Gastrocnemius medialis (tissue), 4 donors: ENCODE data around the gene FBN2. TPM values are rescaled to one million over a fixed set of nuclear protein-coding genes. Genes with fewer than 3 reads are reported as not detected.

Experiments
- ATAC-seq, 2 donors: fragments of 150-250 bp; one replicate each; pipeline ENCODE4 v1.9.1; 2016
- DNase-seq, 2 donors: peaks; one replicate each; pipeline ENCODE4 v3.0.0-alpha.2; 2019
- H3K27ac ChIP-seq, 4 donors: fragments of 200-600 bp; sonication (generic); 1 replicate in 1 of 4; 2 replicates in 3 of 4; pipeline ENCODE4 v1.5.1; 2016 to 2018; ENCODE audit warnings: mild to moderate bottlenecking in 2 of 4, moderate library complexity in 1 of 4
- H3K27me3 ChIP-seq, 3 donors: fragments of 200-600 bp; sonication (generic) in 2 of 3; 1 replicate in 1 of 3; 2 replicates in 2 of 3; pipeline versions ENCODE4 v1.5.1 to v1.6.0; 2016 to 2019; ENCODE audit warnings: mild to moderate bottlenecking in 1 of 3, moderate library complexity in 1 of 3
- H3K36me3 ChIP-seq, 2 donors: fragments of 200-600 bp; sonication (generic) in 1 of 2; one replicate each; pipeline ENCODE4 v1.5.1; 2017 to 2018
- H3K4me1 ChIP-seq, 2 donors: fragments of 200-600 bp; sonication (generic) in 1 of 2; one replicate each; pipeline ENCODE4 v1.5.1; 2016 to 2017; ENCODE audit warnings: mild to moderate bottlenecking in 2 of 2
- H3K4me3 ChIP-seq, 4 donors: fragments of 200-600 bp; sonication (generic) in 3 of 4; 1 replicate in 1 of 4; 2 replicates in 3 of 4; pipeline ENCODE4 v1.5.1; 2016 to 2019; ENCODE audit warnings: mild to moderate bottlenecking in 2 of 4
- H3K9me3 ChIP-seq, 3 donors: fragments of 200-600 bp; sonication (generic) in 2 of 3; 1 replicate in 1 of 3; 2 replicates in 2 of 3; pipeline ENCODE4 v1.5.1; 2016 to 2019
- POLR2A ChIP-seq, 2 donors: fragments of 450-650 bp; IDR thresholded peaks; one replicate each; pipeline ENCODE4 v1.6.1; 2017; ENCODE audit warnings: antibody characterized with exemption in 2 of 2, mild to moderate bottlenecking in 2 of 2, moderate library complexity in 2 of 2
- in situ Hi-C, 4 donors: fragments of 200-750 bp; cut with MboI; loops; one replicate each; pipeline versions ENCODE4 v1.15.0 to v1.8.0; 2017; ENCODE audit warnings: low sequenced_read_pairs in 4 of 4
- intact Hi-C: fragments of 100-400 bp; cut with DNase I; formaldehyde crosslinking; loops from one replicate; pipeline ENCODE4 v1.15.1; 2023; ENCODE audit warnings: low total_unique reads
- total RNA-seq, 4 donors: library from RNA; depleted of rRNA; stranded (reverse); fragments of >200 nt; gene quantifications; one replicate each; pipeline versions ENCODE4 v1.1.0 to v1.2.3, GENCODE V29; 2016
- TF ChIP-seq, protein P1 (sequence below), 5 experiments: fragments of 450-650 bp in 3 of 5; fragments of 200-600 bp in 2 of 5; sonication (generic) in 2 of 5; IDR thresholded peaks in 4 of 5; conservative IDR thresholded peaks in 1 of 5; 1 replicate in 4 of 5; 2 replicates in 1 of 5; pipeline ENCODE4 v1.5.1; 2016 to 2019; ENCODE audit warnings: antibody characterized with exemption in 5 of 5, mild to moderate bottlenecking in 3 of 5, moderate library complexity in 3 of 5

Gene FBN2
- total RNA-seq, 4 donors from 2014 or later = 0.07 to 0.20 TPM; not detected in 2

DNA sequence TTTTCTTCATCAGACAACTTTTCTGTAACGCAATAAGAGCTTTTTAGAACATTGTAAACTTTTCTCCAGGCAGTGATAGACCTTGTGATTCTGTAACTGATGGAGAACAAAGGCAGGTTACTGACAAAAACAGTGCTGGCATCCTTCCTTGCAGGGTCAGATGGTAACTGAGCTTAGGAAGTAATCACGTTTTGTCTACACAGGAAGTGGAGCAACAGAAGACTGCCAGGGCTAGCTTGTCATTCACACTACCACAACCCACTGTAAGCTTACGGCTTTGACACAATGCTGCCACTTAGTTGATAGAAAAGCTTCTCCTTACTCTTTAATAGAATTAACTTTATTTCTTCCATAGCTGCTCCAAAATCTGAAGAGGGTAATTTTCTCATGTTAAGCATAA is 46.8 kb downstream of the FBN2 start:
- Histone ChIP-seq H3K36me3 (no peaks in the 10 kb centered on the region), H3K4me3 (no peak overlapping the region), H3K4me1 (no peaks in the 10 kb centered on the region), H3K9me3 (no peaks in the 10 kb centered on the region), H3K27me3 (no peaks in the 10 kb centered on the region), H3K27ac (no peak overlapping the region)
- no peak for DNase-seq
- in situ Hi-C loops (loop anchor here in 1 of 4 donors (5.0 kb wide), 1 partner anchor 279 kb away; no protein-coding TSS in a partner anchor), intact Hi-C loops (no loop called here)
- ATAC-seq = no peak
- TF ChIP-seq, protein P1, sequence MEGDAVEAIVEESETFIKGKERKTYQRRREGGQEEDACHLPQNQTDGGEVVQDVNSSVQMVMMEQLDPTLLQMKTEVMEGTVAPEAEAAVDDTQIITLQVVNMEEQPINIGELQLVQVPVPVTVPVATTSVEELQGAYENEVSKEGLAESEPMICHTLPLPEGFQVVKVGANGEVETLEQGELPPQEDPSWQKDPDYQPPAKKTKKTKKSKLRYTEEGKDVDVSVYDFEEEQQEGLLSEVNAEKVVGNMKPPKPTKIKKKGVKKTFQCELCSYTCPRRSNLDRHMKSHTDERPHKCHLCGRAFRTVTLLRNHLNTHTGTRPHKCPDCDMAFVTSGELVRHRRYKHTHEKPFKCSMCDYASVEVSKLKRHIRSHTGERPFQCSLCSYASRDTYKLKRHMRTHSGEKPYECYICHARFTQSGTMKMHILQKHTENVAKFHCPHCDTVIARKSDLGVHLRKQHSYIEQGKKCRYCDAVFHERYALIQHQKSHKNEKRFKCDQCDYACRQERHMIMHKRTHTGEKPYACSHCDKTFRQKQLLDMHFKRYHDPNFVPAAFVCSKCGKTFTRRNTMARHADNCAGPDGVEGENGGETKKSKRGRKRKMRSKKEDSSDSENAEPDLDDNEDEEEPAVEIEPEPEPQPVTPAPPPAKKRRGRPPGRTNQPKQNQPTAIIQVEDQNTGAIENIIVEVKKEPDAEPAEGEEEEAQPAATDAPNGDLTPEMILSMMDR (IDR thresholded peaks at IDR 0.05 in 4 of 5, conservative IDR thresholded peaks at IDR 0.05 in 1 of 5) = no peak
- TF ChIP-seq POLR2A (IDR thresholded peaks at IDR 0.05) = no peak

DNA sequence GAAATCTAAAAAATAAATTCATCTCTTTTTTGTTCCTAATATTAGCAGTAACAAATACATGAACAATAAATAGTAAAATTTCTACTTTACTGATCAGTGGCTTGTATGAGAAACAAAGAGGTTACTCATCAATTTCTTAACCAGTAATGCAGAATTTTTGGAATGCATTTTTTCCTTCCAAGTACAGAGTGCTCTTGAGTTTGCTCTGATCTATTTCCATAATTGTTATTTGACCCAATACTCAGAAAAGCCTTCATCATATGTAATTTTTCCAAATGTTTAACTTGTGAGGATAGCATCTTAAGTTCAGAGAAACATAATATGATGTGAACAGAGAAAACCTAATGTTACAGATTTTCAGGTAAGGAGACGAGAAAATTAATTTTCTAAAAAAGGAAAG is 47.3 kb downstream of the FBN2 start:
- no peak for ATAC-seq
- Histone ChIP-seq H3K4me3 (no peak overlapping the region), H3K9me3 (no peaks in the 10 kb centered on the region), H3K27ac (no peak overlapping the region), H3K27me3 (no peaks in the 10 kb centered on the region), H3K36me3 (no peaks in the 10 kb centered on the region), H3K4me1 (no peaks in the 10 kb centered on the region)
- no peak for DNase-seq
- TF ChIP-seq, protein P1 (IDR thresholded peaks at IDR 0.05 in 4 of 5, conservative IDR thresholded peaks at IDR 0.05 in 1 of 5) = no peak
- no peak for TF ChIP-seq POLR2A (IDR thresholded peaks at IDR 0.05)
- intact Hi-C loops = no loop called here
- in situ Hi-C loops = loop anchor here in 1 of 4 donors (5.0 kb wide), 1 partner anchor 278 kb away; no protein-coding TSS in a partner anchor

DNA sequence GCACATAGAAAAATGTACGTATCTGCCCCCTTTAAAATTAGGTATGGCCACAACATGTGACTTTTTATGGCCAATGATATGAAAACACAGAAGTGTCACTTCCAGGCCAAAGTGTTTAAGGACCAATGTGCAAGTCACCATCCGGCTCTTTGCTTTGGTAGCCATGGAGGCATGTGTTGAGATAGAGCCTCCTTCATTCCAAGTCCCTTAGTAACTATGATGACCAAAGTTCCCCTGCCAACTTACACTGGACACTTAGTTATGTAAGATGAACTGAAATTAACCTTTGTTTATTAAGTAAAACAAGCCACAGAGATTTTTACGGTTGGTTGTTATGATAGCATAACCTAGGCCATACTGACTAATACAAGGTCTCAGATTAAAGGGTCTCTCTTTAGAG is 51.0 kb downstream of the FBN2 start:
- no peak for TF ChIP-seq POLR2A (IDR thresholded peaks at IDR 0.05)
- TF ChIP-seq, protein P1 (IDR thresholded peaks at IDR 0.05 in 4 of 5, conservative IDR thresholded peaks at IDR 0.05 in 1 of 5) = no peak
- no peak for ATAC-seq
- no peak for DNase-seq
- intact Hi-C loops = no loop called here
- no peaks in the 10 kb centered on the region for H3K36me3 ChIP-seq
- H3K27ac ChIP-seq = no peak overlapping the region
- no peaks in the 10 kb centered on the region for H3K9me3 ChIP-seq
- no peak overlapping the region for H3K4me3 ChIP-seq
- in situ Hi-C loops = no loop called here
- H3K27me3 ChIP-seq = no peaks in the 10 kb centered on the region
- no peaks in the 10 kb centered on the region for H3K4me1 ChIP-seq

DNA sequence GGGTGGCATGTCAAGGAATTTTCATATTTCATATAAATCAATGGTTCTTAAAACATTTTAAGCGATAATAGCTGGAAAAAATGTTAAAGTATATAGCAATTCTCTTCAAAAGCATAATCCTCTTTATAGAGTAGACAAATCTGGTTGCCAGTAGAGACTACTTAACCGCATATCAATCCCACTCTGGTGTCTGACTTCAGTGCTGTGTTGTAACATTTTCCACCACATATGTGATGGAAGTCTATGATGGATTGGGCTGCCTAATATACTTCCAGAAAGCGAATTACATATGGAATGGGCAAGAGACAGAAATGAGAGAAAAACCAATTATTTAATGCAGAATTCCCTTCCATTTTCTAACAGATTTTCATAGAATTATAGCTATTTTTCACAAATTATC is 54.3 kb downstream of the FBN2 start:
- in situ Hi-C loops = no loop called here

More for the DNA sequence above, 54.3 kb downstream of the FBN2 start:
- Histone ChIP-seq H3K4me3 (no peak overlapping the region), H3K27me3 (no peaks in the 10 kb centered on the region), H3K4me1 (no peaks in the 10 kb centered on the region), H3K36me3 (no peaks in the 10 kb centered on the region), H3K9me3 (no peaks in the 10 kb centered on the region), H3K27ac (no peak overlapping the region)
- no peak for TF ChIP-seq POLR2A (IDR thresholded peaks at IDR 0.05)
- TF ChIP-seq, protein P1 (IDR thresholded peaks at IDR 0.05 in 4 of 5, conservative IDR thresholded peaks at IDR 0.05 in 1 of 5) = no peak
- ATAC-seq (no peak), DNase-seq (no peak)
- intact Hi-C loops = no loop called here
